GM18951 (cell line): ENCODE measurements around the gene STEAP3.

Source experiments
- POLR2A ChIP-seq: IDR thresholded peaks from 4 replicates; pipeline ENCODE4 v1.6.1; 2011; ENCODE audit warnings: mild to moderate bottlenecking; ENCODE audit not compliant: insufficient read length, insufficient read depth; ENCODE audit errors: extremely low read depth
- in situ Hi-C: fragments of 300-500 bp; cut with MboI; formaldehyde crosslinking; loops from one replicate; pipeline ENCODE4 v1.12.0; 2022; ENCODE audit warnings: low sequenced_read_pairs, mixed read lengths, inconsistent platforms; ENCODE audit not compliant: unreplicated experiment

Gene STEAP3

GRCh38 chr2:119208791-119209203 lies 14.8 kb upstream of the STEAP3 start:
- no peak for TF ChIP-seq POLR2A
- in situ Hi-C loops = no loop called here

- in situ Hi-C loops = no loop called here
- no peak for TF ChIP-seq POLR2A
Observed at GRCh38 chr2:119212139-119212800, 11.4 kb upstream of the STEAP3 start.

DNA sequence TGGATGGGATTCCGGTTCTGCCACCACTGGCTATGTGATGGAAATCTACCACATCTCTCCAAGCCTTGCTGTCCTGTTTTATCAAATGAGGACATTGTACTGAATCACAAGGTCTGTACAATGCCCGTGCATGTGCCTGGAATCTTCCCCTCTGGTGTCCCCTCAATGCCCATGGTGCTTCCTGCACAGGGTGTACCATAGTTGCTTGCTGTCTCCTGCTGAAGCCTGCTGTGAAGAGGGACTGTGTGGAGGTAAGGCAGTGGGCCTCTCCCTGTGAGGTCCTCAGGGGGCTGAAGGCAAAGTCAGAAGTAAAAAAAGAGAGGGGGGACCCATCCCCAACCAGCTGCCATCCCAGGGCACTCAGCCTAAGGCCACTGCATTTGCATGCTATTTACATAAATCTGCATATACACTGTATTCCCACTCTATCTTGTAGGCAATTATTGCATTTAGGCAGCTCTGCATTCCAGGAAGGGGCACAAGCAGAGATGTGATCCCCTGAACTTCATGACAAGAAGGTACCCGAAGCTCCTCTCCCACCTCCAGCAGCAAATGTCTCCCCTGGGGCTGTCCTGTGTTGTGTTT lies 9.1 kb upstream of the STEAP3 start:
- TF ChIP-seq POLR2A = no peak
- in situ Hi-C loops = no loop called here

GRCh38 chr2:119216994-119217393 lies 6.6 kb upstream of the STEAP3 start:
- in situ Hi-C loops = no loop called here

GRCh38 chr2:119218478-119219064 lies 5.1 kb upstream of the STEAP3 start:
- no peak for TF ChIP-seq POLR2A
- in situ Hi-C loops = no loop called here

More at GRCh38 chr2:119216994-119217393, 6.6 kb upstream of the STEAP3 start:
- TF ChIP-seq POLR2A = no peak

DNA sequence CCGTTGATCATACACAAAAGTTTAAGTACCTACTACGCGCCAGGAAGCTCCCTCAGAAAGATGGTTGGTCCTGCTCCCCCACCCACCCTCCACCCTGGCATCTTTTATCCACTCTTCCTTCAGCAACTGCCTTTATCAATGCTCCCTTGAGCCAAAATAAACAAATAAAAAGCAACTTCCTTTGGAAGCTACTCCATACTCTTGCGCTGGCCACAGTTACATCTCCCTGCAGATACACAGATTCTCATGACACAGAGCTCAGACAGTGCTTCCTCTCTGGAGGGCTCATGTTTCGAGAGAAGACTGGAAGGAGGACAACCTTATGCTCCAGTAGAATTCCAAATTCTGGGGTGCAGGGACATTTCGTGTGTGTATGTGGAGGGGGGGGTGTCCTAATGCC lies 3.8 kb upstream of the STEAP3 start:
- TF ChIP-seq POLR2A = no peak
- in situ Hi-C loops = no loop called here

GRCh38 chr2:119220720-119221301 lies 2.8 kb upstream of the STEAP3 start:
- in situ Hi-C loops = no loop called here
- no peak for TF ChIP-seq POLR2A

- in situ Hi-C loops = no loop called here
- TF ChIP-seq POLR2A = no peak
Observed at GRCh38 chr2:119221609-119222008, 2.0 kb upstream of the STEAP3 start.

DNA sequence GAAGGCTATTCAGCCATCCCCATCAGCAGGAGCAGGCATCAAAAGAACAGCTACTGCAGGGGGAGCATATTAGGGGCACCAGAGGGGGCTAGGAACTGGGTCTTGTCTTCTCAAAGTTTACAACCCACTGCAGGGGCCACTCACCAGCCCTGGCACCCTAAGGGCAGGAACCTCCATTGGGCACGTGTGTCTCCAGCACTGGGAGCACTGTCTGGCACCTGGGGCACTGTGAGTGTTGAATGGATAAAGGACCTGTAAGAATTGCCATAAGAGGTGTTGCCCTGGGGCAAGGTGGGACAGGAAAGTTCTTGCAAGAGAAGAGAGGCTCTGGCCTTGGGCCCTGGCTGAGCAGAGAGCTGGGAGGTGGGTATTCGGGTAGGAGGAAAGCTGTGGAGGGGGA lies 1.4 kb upstream of the STEAP3 start:
- in situ Hi-C loops = no loop called here
- no peak for TF ChIP-seq POLR2A

DNA sequence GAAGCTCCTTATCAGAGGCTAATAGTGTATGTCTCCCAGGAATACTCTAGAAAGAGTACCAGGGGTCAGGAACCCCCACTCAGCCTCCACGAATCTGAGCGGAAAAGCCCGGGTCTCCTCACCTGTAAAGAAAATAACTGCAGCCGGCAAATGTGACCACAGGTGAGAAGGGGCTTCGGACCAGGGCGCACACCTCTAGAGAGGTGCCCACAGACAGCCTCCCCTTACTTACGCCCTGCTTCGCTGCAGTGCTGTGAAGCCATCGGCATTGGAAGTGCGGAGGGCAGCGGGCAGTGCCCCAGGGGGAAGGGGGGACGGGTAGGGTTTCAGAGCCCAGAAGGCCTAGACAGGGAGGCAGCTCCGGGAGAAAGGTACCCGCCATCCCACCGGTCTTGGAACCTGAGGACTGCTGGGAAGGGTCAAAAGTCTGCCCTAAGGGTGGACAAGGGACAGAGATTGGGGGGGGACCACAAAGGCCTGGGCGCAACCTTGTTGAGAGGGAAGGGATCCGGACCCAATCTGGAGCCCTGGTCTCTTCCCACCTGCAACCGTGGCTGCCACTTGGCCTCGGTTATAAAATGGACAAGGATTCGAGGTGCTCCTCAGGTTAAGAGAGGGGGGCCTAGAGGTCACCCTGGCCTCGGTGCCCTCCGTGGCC lies 642 bp upstream of the STEAP3 start:
- TF ChIP-seq POLR2A = no peak
- in situ Hi-C loops = no loop called here

- in situ Hi-C loops = no loop called here
- no peak for TF ChIP-seq POLR2A
Observed at GRCh38 chr2:119224391-119225104, 914 bp downstream of the STEAP3 start.

GRCh38 chr2:119225105-119225865 lies 1.7 kb downstream of the STEAP3 start:
- in situ Hi-C loops = no loop called here

More at GRCh38 chr2:119225105-119225865, 1.7 kb downstream of the STEAP3 start:
- TF ChIP-seq POLR2A = no peak
